Measurements from ENCODE around the gene SMCO3.

DNA sequence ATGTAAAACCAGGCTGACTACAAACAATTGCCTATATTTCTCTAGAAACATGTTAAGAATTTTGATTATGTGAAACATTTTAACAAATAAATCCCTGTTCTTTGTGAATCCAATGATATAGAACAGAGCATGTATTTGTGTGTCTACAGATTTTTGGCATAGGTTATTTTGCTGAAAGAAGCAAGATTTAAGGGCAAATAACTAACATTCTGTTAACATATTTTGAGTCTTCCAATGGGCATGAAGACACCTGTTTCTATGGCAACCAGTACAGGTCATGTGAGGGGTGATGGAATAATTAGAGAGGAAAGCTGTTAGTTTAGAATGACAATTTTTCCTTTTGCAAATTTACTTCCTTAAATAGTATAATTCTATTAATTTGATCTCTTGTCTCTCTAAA is 20.5 kb upstream of the SMCO3 start:
- TF ChIP-seq, protein P1, sequence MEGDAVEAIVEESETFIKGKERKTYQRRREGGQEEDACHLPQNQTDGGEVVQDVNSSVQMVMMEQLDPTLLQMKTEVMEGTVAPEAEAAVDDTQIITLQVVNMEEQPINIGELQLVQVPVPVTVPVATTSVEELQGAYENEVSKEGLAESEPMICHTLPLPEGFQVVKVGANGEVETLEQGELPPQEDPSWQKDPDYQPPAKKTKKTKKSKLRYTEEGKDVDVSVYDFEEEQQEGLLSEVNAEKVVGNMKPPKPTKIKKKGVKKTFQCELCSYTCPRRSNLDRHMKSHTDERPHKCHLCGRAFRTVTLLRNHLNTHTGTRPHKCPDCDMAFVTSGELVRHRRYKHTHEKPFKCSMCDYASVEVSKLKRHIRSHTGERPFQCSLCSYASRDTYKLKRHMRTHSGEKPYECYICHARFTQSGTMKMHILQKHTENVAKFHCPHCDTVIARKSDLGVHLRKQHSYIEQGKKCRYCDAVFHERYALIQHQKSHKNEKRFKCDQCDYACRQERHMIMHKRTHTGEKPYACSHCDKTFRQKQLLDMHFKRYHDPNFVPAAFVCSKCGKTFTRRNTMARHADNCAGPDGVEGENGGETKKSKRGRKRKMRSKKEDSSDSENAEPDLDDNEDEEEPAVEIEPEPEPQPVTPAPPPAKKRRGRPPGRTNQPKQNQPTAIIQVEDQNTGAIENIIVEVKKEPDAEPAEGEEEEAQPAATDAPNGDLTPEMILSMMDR (tag by site-specific recombination; IDR thresholded peaks at IDR 0.05) = no peak
- TF ChIP-seq, protein P2, sequence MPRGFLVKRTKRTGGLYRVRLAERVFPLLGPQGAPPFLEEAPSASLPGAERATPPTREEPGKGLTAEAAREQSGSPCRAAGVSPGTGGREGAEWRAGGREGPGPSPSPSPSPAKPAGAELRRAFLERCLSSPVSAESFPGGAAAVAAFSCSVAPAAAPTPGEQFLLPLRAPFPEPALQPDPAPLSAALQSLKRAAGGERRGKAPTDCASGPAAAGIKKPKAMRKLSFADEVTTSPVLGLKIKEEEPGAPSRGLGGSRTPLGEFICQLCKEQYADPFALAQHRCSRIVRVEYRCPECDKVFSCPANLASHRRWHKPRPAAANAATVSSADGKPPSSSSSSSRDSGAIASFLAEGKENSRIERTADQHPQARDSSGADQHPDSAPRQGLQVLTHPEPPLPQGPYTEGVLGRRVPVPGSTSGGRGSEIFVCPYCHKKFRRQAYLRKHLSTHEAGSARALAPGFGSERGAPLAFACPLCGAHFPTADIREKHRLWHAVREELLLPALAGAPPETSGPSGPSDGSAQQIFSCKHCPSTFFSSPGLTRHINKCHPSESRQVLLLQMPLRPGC (tag by site-specific recombination; IDR thresholded peaks at IDR 0.05) = no peak
- TF ChIP-seq ZNF184 (tag by site-specific recombination; IDR thresholded peaks at IDR 0.05) (no peak), ZNF776 (tag by site-specific recombination; IDR thresholded peaks at IDR 0.05; ENCODE audit: borderline replicate concordance) (no peak), ZNF354C (tag by site-specific recombination; IDR thresholded peaks at IDR 0.05; ENCODE audit: borderline replicate concordance, low read depth) (no peak), ZNF514 (tag by site-specific recombination; IDR thresholded peaks at IDR 0.05) (no peak), ZNF16 (tag by site-specific recombination; IDR thresholded peaks at IDR 0.05; ENCODE audit: low read depth) (no peak), HOXC10 (CRISPR knock-in tag; IDR thresholded peaks at IDR 0.05) (no peak), ZBTB20 (tag by site-specific recombination; IDR thresholded peaks at IDR 0.05) (no peak), ZNF10 (tag by site-specific recombination; IDR thresholded peaks at IDR 0.05) (no peak), ZNF175 (tag by site-specific recombination; IDR thresholded peaks at IDR 0.05) (no peak)
- TF ChIP-seq, protein P3, sequence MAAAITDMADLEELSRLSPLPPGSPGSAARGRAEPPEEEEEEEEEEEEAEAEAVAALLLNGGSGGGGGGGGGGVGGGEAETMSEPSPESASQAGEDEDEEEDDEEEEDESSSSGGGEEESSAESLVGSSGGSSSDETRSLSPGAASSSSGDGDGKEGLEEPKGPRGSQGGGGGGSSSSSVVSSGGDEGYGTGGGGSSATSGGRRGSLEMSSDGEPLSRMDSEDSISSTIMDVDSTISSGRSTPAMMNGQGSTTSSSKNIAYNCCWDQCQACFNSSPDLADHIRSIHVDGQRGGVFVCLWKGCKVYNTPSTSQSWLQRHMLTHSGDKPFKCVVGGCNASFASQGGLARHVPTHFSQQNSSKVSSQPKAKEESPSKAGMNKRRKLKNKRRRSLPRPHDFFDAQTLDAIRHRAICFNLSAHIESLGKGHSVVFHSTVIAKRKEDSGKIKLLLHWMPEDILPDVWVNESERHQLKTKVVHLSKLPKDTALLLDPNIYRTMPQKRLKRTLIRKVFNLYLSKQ (tag by site-specific recombination; IDR thresholded peaks at IDR 0.05; ENCODE audit: borderline replicate concordance) = no peak
- TF ChIP-seq, protein P4, sequence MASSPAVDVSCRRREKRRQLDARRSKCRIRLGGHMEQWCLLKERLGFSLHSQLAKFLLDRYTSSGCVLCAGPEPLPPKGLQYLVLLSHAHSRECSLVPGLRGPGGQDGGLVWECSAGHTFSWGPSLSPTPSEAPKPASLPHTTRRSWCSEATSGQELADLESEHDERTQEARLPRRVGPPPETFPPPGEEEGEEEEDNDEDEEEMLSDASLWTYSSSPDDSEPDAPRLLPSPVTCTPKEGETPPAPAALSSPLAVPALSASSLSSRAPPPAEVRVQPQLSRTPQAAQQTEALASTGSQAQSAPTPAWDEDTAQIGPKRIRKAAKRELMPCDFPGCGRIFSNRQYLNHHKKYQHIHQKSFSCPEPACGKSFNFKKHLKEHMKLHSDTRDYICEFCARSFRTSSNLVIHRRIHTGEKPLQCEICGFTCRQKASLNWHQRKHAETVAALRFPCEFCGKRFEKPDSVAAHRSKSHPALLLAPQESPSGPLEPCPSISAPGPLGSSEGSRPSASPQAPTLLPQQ (tag by site-specific recombination; IDR thresholded peaks at IDR 0.05) = no peak

Measured in HEK293 (cell line).